ENCODE measurements around the gene KIF22.
"Not testable (repeated sequence)": the region's sequence is repeated elsewhere in the genome, so short reads cannot be mapped to it uniquely, and the experiment has no call there.

KIF22 gene

DNA sequence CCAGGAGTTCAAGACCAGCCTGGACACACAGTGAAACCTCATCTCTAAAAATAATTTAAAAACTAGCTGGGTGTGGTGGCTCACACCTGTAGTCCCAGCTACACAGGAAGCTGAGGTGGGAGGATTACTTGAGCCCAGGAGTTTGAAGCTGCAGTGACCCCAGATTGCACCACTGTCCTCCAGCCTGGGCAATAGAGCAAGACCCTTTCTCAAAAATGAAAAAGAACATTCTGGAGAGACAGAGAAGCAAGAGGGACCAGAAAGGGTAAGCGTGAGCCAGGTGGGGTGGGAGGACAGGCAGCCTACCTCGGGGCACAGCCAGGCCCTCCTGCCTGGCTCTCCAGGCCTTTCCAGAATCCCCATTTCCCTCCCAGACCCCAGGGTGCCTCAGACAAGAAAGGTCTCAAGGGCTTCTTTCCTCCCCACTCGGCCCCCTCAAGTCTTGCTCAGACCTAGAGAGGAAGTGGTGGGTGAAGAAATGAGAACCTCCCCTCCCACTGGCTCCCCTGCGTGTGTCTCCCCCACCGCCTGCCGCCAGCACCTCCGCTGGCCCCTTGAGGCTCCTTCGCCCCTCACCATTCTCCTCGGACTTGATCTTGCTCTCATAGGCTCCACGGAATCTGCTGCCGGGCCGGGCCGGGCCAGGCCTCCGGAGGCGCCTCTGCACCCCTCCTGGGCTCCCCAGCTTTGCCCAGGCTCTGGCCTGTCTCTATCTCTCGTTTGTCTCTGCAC, 45.3 kb upstream of the KIF22 start:
- Histone ChIP-seq H3K36me3 (replicated peaks) (no peaks in the 10 kb centered on the region), H3K4me3 (ENCODE audit: low read depth, low read length) (no peak overlapping the region), H3K27ac (no peak overlapping the region), H3K27me3 (replicated peaks) (peaks cover 3% of the 10 kb centered on the region)
- no peak for DNase-seq
- in situ Hi-C loops (cut with HindIII; ENCODE audit: low pct_ligation_motif_present, low sequenced_read_pairs): no loop called here
- no peak for TF ChIP-seq CTCF (IDR thresholded peaks at IDR 0.05; ENCODE audit: low read depth, low read length, missing control alignments)

- in situ Hi-C loops (cut with HindIII; ENCODE audit: low pct_ligation_motif_present, low sequenced_read_pairs): no loop called here
- Histone ChIP-seq H3K36me3 (replicated peaks) (no peaks in the 10 kb centered on the region), H3K27me3 (replicated peaks) (peaks cover 3% of the 10 kb centered on the region), H3K4me3 (ENCODE audit: low read depth, low read length) (no peak within 1 kb of the TSS), H3K27ac (no peak within 1 kb of the TSS)
- TF ChIP-seq CTCF (IDR thresholded peaks at IDR 0.05; ENCODE audit: low read depth, low read length, missing control alignments): no peak
- no peak for DNase-seq
Measured at GRCh38 chr16:29745853-29746345, 44.7 kb upstream of the KIF22 start, which contains the start of gene C16orf54. TSS of gene C16orf54 (minus strand) at chr16:29745990. CDS start at chr16:29744951, 1,039 bp downstream.

- DNase-seq; in situ Hi-C loops (cut with HindIII; ENCODE audit: low pct_ligation_motif_present, low sequenced_read_pairs); H3K4me3 ChIP-seq (ENCODE audit: low read depth, low read length); H3K27me3 ChIP-seq (replicated peaks); H3K27ac ChIP-seq; H3K36me3 ChIP-seq (replicated peaks): not testable (repeated sequence)
Measured at GRCh38 chr16:29746518-29746917, 44.0 kb upstream of the KIF22 start.

- Histone ChIP-seq H3K36me3 (replicated peaks) (no peaks in the 10 kb centered on the region), H3K4me3 (ENCODE audit: low read depth, low read length) (no peak overlapping the region), H3K27ac (no peak overlapping the region), H3K27me3 (replicated peaks) (no peaks in the 10 kb centered on the region)
- TF ChIP-seq CTCF (IDR thresholded peaks at IDR 0.05; ENCODE audit: low read depth, low read length, missing control alignments): no peak
- in situ Hi-C loops (cut with HindIII; ENCODE audit: low pct_ligation_motif_present, low sequenced_read_pairs): no loop called here
- DNase-seq: no peak
Measured at GRCh38 chr16:29747947-29748759, 42.4 kb upstream of the KIF22 start.

GRCh38 chr16:29748760-29749149, 41.8 kb upstream of the KIF22 start:
- H3K4me3 ChIP-seq (ENCODE audit: low read depth, low read length); H3K27me3 ChIP-seq (replicated peaks); DNase-seq; in situ Hi-C loops (cut with HindIII; ENCODE audit: low pct_ligation_motif_present, low sequenced_read_pairs); H3K27ac ChIP-seq; H3K36me3 ChIP-seq (replicated peaks): not testable (repeated sequence)

GRCh38 chr16:29753516-29753915, 37.0 kb upstream of the KIF22 start:
- no peaks in the 10 kb centered on the region for H3K27me3 ChIP-seq (replicated peaks)
- in situ Hi-C loops (cut with HindIII; ENCODE audit: low pct_ligation_motif_present, low sequenced_read_pairs): no loop called here
- H3K4me3 ChIP-seq (ENCODE audit: low read depth, low read length): no peak overlapping the region
- no peak for DNase-seq
- H3K27ac ChIP-seq: no peak overlapping the region
- no peak for TF ChIP-seq CTCF (IDR thresholded peaks at IDR 0.05; ENCODE audit: low read depth, low read length, missing control alignments)
- no peaks in the 10 kb centered on the region for H3K36me3 ChIP-seq (replicated peaks)

Data from brain microvascular endothelial cell (primary cell).